Measurements from ENCODE around the gene ZSCAN1.
A peak's percentile ranks its signal among the peaks of the same experiment; 100 is the strongest.

ZSCAN1 gene

DNA sequence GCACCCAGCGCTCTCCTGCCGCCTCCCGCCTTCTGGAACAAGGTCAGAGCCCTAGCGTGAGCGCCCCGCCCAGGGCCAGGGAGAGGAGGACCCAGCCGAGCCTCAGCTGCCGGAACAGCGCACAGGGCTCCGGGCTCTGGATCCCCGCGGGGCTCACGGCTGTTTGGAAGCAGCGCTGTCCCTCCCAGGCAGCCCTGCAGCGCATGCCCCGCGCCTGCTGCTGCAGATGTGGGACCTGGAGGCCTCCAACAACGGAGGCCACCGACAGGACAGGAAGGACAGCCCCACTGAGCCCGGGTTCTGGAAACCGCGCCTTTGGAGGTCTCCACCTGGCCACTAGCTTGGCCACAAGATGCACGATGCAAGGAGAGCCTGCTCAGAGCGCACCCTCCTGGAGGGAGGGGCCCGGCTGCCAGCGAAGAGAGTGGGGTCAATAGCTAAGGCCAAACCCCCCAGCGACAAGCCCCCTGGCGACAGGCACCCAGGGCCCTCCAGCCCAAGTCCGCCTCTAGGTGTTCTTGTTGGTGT lies 51.6 kb downstream of the ZSCAN1 start:
- no peak for DNase-seq

DNA sequence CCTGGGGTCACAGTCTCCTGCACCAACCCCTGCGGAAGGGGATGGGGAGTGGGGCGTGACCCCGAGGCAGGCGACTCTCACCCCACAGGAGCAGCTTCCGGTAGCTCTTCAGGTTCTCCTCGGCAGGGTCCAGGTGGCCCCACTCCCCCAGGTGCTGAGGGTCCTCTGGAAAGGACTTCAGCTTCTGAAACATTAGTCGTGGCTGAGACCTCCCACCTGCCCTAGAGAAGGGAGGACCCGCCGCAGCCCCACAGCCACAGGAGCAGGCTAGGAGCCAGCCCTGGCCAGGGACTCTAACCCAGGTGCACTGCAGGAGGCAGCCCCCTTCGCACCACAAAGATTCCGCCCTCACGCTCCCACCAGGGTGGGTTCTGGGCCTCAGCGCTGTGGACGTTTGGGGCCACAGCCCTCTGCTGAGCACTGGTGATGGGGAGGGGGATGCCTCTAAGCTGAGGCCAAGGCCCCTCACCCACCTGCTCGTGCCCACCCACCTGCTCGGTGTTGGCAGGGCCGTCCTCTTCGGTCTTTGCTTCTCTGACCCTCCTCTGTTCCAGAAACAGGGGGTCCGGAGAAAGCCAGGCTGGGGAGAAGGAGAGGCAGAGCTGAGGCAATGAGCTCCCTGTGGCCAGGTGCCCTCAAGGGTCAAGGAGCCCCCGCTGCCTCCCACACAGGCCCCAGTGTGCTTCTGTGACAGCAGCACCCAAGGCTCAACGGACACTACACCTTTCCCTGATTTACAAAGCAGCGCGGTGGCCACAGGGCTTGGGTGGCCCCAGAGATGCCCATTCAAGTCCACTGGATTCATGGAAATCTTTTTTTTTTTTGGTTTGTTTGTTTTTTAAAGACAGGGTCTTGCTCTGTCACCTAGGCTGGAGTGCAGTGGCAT lies 53.2 kb downstream of the ZSCAN1 start:
- DNase-seq: no peak

DNA sequence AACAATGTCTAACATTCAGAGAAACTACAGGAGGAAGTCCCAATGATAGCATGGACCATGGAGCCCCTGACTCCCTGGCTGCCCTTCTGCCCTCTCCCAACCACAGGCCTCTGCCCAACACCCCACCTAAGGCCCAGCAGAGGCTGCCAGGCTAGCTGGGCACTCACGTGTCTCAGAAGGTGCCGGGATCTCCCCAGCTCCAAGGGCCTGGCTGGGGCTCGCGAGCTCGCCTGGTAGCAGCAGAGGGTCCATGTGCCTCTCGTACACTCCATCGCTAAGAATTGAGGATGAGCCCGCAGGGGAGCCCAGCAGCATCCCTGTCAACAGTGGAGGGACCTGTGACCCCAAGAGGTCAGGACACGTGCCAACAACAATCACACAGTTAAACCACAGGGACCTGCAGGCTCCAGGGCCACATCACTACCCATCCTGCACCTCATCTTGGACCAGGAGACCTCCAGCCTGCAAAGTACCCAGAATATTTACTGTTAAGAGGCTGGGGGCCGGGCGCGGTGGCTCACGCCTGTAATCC lies 54.8 kb downstream of the ZSCAN1 start:
- DNase-seq: no peak

DNA sequence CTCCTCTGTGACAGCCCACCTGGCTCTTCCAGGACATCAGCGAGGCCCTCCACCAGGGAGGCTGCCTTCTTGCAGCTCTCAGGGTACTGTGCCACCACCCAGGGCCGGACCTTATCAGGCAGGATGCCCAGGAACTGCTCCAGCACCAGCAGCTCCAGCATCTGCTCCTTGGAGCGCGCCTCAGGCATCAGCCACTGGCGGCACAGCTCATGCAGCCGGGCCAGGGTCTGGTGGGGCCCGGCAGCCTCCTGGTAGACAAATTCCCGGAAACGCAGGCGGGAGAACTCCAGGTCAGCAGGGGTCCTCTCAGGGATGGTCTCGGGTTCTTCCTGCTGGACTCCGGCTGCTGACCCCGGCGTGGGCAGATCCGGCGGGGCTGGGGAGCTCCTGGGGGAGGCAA lies 56.0 kb downstream of the ZSCAN1 start:
- no peak for DNase-seq

DNA sequence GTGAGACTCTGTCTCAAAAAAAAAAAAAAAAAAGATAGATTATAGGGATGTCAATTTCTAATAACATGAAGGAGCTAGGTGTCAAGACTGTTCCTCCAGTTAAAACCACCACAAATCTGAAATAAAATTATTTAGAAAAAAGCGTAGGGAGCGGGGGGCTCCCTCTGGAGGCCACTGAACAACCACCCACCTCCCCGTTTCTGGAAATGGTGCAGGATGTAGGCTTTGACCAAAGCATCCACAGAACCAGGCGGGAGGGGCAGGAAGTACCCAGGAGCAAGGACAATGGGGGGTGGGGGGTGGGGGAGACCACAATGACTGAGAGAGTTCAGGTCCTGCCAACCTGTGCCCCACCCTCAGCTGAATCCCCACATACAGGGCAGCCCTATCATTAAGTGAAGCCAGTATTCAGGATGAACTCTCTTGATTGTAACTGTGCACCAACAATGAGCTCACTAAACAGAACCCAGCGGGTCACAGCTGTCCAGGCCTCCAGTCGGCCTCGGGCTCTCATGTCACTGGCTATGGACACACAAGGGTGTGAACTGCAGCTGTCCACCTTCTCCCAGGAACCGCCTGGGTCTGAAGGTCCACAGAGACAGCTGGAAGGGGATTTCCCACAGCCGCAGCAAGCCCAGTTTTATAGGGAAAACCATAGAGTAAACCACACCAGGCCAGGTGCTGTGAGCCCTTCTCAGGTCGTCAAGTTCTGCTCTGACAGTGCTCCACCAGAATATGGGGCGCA lies 57.6 kb downstream of the ZSCAN1 start:
- no peak for DNase-seq

DNA sequence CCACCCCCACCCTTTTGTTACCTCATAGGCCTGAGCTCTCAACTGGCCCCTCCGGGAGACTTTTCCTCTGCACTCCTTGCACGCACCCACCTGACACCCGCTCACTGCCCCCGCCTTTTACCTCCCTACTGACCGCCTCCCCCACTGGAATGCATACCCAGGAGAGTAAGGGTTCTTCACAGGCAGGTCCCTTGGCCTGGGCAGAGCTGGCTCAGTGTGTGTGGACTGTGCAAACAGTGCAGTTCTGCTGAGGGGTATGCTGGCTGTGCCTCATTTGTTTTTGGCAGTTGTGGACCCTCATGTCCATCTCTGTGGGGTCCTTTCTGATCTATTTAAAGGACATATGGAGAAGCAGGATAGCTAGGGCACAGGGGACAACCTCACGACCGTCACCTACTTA lies 59.2 kb downstream of the ZSCAN1 start:
- no peak for DNase-seq

DNA sequence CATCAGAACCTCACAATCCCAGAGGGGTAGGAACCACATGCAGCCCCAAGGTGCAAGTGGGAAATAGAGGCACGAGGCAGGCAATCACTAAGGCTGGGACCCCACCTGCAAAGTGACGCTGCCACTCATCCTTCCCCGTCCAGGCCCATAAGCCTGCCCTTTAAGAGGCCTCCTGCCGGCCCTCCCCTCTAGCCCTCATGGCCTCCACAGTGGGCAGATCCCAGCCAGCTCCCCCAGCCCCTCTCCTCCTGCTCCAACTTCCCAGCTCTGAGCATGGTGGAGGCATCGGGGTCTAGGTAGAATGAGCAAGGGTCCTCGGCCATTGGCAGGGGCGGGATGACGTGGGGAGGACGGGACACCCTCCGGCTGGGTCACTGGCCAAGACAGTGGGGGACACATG lies 61.5 kb downstream of the ZSCAN1 start:
- no peak for DNase-seq

DNA sequence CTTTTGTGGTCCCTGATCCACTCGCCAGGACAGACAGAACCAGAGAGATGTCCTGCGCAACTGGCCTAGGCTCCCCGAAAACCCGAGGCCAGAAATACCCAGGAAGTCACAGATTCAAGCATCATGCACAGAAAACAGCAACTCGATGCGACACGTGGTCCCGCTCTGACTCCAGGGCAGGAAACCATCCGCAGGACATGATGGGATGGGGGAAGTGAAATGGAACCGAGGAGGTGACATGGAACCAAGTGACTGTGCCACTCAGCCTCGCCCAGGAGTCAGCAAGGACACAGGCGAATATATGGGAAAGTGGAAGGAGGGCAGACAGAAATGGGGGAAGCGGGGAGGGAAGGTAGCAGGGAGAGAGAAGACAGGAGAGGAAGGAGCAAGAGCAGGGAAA lies 63.1 kb downstream of the ZSCAN1 start:
- no peak for DNase-seq

DNA sequence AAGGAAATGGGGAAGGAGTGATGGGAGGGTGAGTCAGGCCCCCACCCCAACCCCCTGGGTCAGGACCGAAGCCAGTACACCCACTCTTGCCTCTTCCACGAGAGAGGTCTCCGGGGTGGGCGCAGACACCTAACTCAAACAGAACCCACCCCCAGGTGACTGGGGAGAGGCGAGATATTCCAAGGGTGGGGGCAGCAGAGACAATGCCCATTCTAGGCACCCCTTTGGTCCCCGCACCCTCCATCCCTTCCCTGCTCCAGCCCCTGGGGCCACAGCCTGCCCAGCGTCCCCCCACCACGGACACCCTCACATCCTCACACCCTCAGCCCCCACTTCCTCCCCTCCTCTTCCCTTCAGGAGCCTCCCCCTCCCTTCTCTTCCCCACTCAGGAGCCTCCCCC lies 63.5 kb downstream of the ZSCAN1 start:
- DNase-seq: no peak

DNA sequence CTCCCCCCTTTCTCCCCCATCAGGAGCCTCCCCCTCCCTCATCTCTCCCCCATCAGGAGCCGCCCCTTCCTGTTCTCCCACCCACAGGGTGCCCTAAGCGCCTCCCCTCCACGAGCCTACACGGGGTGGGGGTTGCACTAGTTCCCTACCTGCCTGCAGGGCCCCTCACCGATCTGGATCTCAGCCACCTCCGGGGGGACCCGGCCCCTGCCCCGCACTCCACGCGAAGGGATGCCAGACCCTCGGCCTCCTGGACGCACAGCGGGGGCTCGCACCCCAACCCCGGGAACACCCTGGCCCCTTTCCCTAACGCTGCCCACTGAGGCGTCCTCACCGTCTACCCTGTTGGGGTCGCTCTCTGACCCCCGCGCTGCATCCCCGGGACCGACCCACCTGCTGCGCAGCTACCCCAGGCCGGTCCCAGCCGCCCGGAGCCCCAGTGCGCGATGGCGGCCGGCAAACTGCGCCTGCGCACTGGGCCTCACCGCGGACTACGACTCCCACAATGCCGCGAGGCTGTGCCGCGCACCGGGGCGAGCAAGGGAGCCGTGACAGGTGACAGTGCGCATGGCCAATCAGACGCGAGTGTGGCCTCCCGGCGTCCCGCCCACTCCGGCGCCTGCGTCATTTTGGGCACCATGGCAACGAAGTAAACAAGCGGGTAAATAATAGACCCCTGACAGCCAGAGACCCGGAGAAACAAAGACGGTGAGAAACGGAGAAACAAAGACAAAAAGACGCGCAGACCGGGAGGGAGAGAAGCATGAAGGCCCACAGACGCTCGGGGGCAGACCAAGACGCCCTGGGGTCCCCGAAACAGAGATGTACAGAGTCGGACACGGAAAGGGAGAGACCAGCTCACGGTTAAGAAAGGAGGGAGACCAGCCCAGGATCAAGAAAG lies 64.2 kb downstream of the ZSCAN1 start, which contains the start of gene ZSCAN18:
Gene ZSCAN18, minus strand, starts transcription at position 451 of the 901 bp plus-strand sequence. CDS start 7,964 bp downstream, outside the sequence.
- peak; percentile 77 for DNase-seq

DNA sequence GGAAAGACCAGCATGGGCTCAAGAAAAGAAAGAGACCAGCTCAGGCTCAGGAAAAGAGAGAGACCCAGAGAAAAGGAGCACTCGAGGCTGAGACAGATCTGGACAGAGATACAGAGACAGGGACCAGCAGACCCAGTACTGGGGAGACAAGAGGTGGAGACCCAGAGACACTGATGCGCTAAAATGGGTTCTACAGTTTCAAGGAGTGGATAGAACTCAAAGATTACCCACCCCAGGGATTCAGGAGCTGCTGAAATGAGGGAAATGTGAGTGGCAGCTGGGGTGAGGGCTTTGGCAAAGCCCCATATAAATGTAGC lies 64.8 kb downstream of the ZSCAN1 start:
- no peak for DNase-seq
